GM23338 (cell line): ENCODE results near the gene TLE2. TPM values are rescaled to one million over a fixed set of nuclear protein-coding genes. Genes with fewer than 3 reads are reported as not detected.

ENCODE experiments used
- CTCF ChIP-seq, 2 experiments: fragments of 200-600 bp in 1 of 2; sonication (generic) in 1 of 2; conservative IDR thresholded peaks; 2 replicates each; pipeline versions ENCODE4 v1.5.1 to v1.6.1; 2016 to 2017; ENCODE audit warnings: antibody characterized with exemption in 2 of 2, low read depth in 2 of 2, mild to moderate bottlenecking in 2 of 2, moderate library complexity in 1 of 2
- ETS1 ChIP-seq: IDR thresholded peaks from 2 replicates; pipeline ENCODE4 v1.6.1; 2016; ENCODE audit warnings: antibody characterized with exemption
- EZH2 ChIP-seq: fragments of 200-600 bp; sonication (generic); IDR thresholded peaks from one replicate; pipeline ENCODE4 v1.8.0; 2017; ENCODE audit warnings: antibody characterized with exemption, mild to moderate bottlenecking, low read depth; ENCODE audit not compliant: unreplicated experiment
- JUNB ChIP-seq: IDR thresholded peaks from one replicate; pipeline ENCODE4 v1.6.1; 2016; ENCODE audit warnings: antibody characterized with exemption; ENCODE audit not compliant: unreplicated experiment
- POLR2AphosphoS5 ChIP-seq: IDR thresholded peaks from 2 replicates; pipeline ENCODE4 v1.6.1; 2016; ENCODE audit warnings: antibody characterized with exemption, low read depth
- STAT1 ChIP-seq: IDR thresholded peaks from one replicate; pipeline ENCODE4 v1.6.1; 2016; ENCODE audit warnings: antibody characterized with exemption; ENCODE audit not compliant: unreplicated experiment
- ZNF462 ChIP-seq: fragments of 250-450 bp; sonication (Bioruptor Pico); IDR thresholded peaks from 2 replicates; pipeline ENCODE4 v1.5.0; 2020; ENCODE audit warnings: mild to moderate bottlenecking, moderate library complexity
- polyA plus RNA-seq: library from polyadenylated mRNA; unstranded; fragments of >200 nt; fragmentation: Nextera tagmentation; extraction: Ambion mirVana; gene quantifications from 2 replicates; pipeline ENCODE4 v1.2.1, GENCODE V29; 2016
- total RNA-seq: library from RNA; depleted of rRNA; stranded (reverse); fragments of >200 nt; shearing (Covaris generic); gene quantifications from 2 replicates; pipeline ENCODE4 v1.2.3, GENCODE V29; 2014

The TLE2 gene
- total and polyA plus RNA-seq, 2 experiments from 2014 or later: 5.2 to 22.8 TPM

- TF ChIP-seq ZNF462 (CRISPR knock-in tag) (no peak), ETS1 (no peak), POLR2AphosphoS5 (no peak), EZH2 (no peak), STAT1 (no peak), JUNB (no peak), CTCF (conservative IDR thresholded peaks at IDR 0.05; ENCODE audit: low read depth in 2 of 2) (no peak)
Observed at GRCh38 chr19:3038214-3038613, 9.1 kb upstream of the TLE2 start (continued).
